Rectal smooth muscle tissue (tissue), 1 donor: ENCODE data around the gene LAMB4.

Experiments used
- H3K27ac ChIP-seq: one replicate; pipeline ENCODE4 v1.7.0; 2013; ENCODE audit warnings: low read depth, low read length, inconsistent platforms
- H3K27me3 ChIP-seq: one replicate; pipeline ENCODE4 v1.7.0; 2013; ENCODE audit warnings: low read length; ENCODE audit not compliant: control insufficient read depth, insufficient read depth
- H3K36me3 ChIP-seq: one replicate; pipeline ENCODE4 v1.7.0; 2013; ENCODE audit warnings: low read length; ENCODE audit not compliant: control insufficient read depth, insufficient read depth
- H3K4me1 ChIP-seq: one replicate; pipeline ENCODE4 v1.7.0; 2013; ENCODE audit warnings: low read length; ENCODE audit not compliant: control insufficient read depth, insufficient read depth
- H3K4me3 ChIP-seq: one replicate; pipeline ENCODE4 v1.7.0; 2013; ENCODE audit warnings: low read length
- H3K9ac ChIP-seq: one replicate; pipeline ENCODE4 v1.7.0; 2013; ENCODE audit warnings: low read length

Gene LAMB4

DNA sequence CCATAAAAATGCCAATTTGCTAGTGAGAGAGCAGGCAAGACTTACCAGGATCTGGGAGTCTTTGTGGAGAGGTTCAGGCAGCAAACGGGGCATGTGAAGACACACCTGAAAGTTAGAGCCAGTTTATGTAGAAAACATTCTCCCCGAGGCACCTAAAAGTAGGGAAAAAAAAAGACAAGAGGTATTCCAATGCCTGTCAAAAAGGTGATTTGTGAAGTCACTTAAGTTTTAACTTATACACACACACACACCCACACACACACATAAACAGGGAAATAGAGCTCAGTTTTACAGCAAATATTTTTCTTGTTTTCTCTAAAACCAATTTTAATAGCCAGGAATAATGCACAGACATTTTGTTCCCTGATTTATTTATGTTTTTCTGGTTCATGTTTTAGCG lies at the start of gene LAMB4:
TSS of gene LAMB4 (minus strand) at position 101 of the 400 bp plus-strand sequence. CDS start 7,197 bp downstream, outside the sequence.
- H3K36me3 ChIP-seq = no peaks in the 10 kb centered on the region
- no peak within 1 kb of the TSS for H3K27ac ChIP-seq
- no peaks in the 10 kb centered on the region for H3K27me3 ChIP-seq
- no peak within 1 kb of the TSS for H3K9ac ChIP-seq
- H3K4me1 ChIP-seq = no peaks in the 10 kb centered on the region
- no peak within 1 kb of the TSS for H3K4me3 ChIP-seq

GRCh38 chr7:108178398-108178797 lies 48.2 kb upstream of the LAMB4 start:
- no peaks in the 10 kb centered on the region for H3K27me3 ChIP-seq
- H3K27ac ChIP-seq = no peak overlapping the region
- no peaks in the 10 kb centered on the region for H3K36me3 ChIP-seq
- H3K4me1 ChIP-seq = no peaks in the 10 kb centered on the region
- H3K4me3 ChIP-seq = no peak overlapping the region
- H3K9ac ChIP-seq = no peak overlapping the region

DNA sequence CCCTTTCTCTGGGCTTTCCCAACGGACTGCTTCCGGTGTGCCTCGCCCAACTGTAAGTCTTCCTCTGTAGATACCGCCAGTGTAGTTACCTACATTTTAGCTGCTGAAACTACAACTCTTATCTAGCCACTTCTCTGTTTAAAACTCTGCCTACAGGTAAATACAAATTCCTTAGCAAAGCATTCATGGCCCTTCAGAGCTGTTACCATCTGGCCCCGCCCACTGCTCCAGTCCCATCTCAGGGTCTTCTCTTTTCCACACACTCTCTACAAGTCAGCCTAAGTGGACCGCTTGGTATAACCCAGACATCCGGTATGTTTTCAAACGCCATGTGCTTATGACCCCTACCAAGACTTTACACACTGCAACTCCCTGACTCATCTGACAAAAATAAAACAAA lies 41.0 kb upstream of the LAMB4 start:
- Histone ChIP-seq H3K36me3 (no peaks in the 10 kb centered on the region), H3K9ac (no peak overlapping the region), H3K4me1 (no peaks in the 10 kb centered on the region), H3K27ac (no peak overlapping the region), H3K27me3 (no peaks in the 10 kb centered on the region), H3K4me3 (no peak overlapping the region)

DNA sequence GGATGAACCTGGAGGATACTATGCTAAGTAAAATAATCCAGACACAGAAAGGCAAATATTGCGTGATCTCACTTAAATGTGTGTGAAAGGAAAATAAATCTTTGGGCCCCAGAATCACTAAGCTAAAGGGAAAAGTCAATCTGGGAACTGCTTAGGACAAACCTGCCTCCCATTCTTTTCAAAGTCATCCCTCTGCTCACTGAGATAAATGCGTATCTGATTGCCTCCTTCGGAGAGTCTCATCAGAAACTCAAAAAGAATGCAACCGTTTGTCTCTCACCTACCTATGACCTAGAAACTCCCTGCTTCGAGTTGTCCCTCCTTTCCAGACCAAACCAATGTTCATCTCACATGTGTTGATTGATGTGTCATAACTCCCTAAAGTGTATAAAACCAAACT lies 40.1 kb upstream of the LAMB4 start:
- no peak overlapping the region for H3K4me3 ChIP-seq
- H3K4me1 ChIP-seq = no peaks in the 10 kb centered on the region
- H3K9ac ChIP-seq = no peak overlapping the region
- H3K27me3 ChIP-seq = no peaks in the 10 kb centered on the region
- no peak overlapping the region for H3K27ac ChIP-seq
- H3K36me3 ChIP-seq = no peaks in the 10 kb centered on the region

- Histone ChIP-seq H3K27ac (no peak overlapping the region), H3K27me3 (no peaks in the 10 kb centered on the region), H3K9ac (no peak overlapping the region), H3K4me3 (no peak overlapping the region), H3K4me1 (no peaks in the 10 kb centered on the region), H3K36me3 (no peaks in the 10 kb centered on the region)
These were observed 37.3 kb upstream of the LAMB4 start for GRCh38 chr7:108167460-108167859.

- no peaks in the 10 kb centered on the region for H3K36me3 ChIP-seq
- no peak overlapping the region for H3K9ac ChIP-seq
- H3K4me3 ChIP-seq = no peak overlapping the region
- H3K27me3 ChIP-seq = no peaks in the 10 kb centered on the region
- H3K4me1 ChIP-seq = no peaks in the 10 kb centered on the region
- H3K27ac ChIP-seq = no peak overlapping the region
These were observed 36.5 kb upstream of the LAMB4 start for GRCh38 chr7:108166687-108167086.

- H3K9ac ChIP-seq = no peak overlapping the region
- no peaks in the 10 kb centered on the region for H3K27me3 ChIP-seq
- H3K4me1 ChIP-seq = no peaks in the 10 kb centered on the region
- no peaks in the 10 kb centered on the region for H3K36me3 ChIP-seq
- H3K4me3 ChIP-seq = no peak overlapping the region
- H3K27ac ChIP-seq = no peak overlapping the region
These were observed 35.6 kb upstream of the LAMB4 start for GRCh38 chr7:108165723-108166122.

- no peaks in the 10 kb centered on the region for H3K27me3 ChIP-seq
- H3K27ac ChIP-seq = no peak overlapping the region
- no peak overlapping the region for H3K4me3 ChIP-seq
- H3K9ac ChIP-seq = no peak overlapping the region
- no peaks in the 10 kb centered on the region for H3K4me1 ChIP-seq
- no peaks in the 10 kb centered on the region for H3K36me3 ChIP-seq
These were observed 34.8 kb upstream of the LAMB4 start for GRCh38 chr7:108164946-108165345.

GRCh38 chr7:108164342-108164741 lies 34.2 kb upstream of the LAMB4 start:
- H3K4me3 ChIP-seq = no peak overlapping the region
- H3K27me3 ChIP-seq = no peaks in the 10 kb centered on the region
- no peak overlapping the region for H3K27ac ChIP-seq
- H3K4me1 ChIP-seq = no peaks in the 10 kb centered on the region
- H3K36me3 ChIP-seq = no peaks in the 10 kb centered on the region
- no peak overlapping the region for H3K9ac ChIP-seq

- Histone ChIP-seq H3K4me3 (no peak overlapping the region), H3K4me1 (no peaks in the 10 kb centered on the region), H3K9ac (no peak overlapping the region), H3K36me3 (no peaks in the 10 kb centered on the region), H3K27ac (no peak overlapping the region), H3K27me3 (no peaks in the 10 kb centered on the region)
These were observed 28.6 kb upstream of the LAMB4 start for GRCh38 chr7:108158776-108159175.

GRCh38 chr7:108157606-108158335 lies 27.6 kb upstream of the LAMB4 start:
- Histone ChIP-seq H3K27me3 (no peaks in the 10 kb centered on the region), H3K4me1 (no peaks in the 10 kb centered on the region), H3K36me3 (no peaks in the 10 kb centered on the region), H3K27ac (no peak overlapping the region), H3K9ac (no peak overlapping the region), H3K4me3 (no peak overlapping the region)

DNA sequence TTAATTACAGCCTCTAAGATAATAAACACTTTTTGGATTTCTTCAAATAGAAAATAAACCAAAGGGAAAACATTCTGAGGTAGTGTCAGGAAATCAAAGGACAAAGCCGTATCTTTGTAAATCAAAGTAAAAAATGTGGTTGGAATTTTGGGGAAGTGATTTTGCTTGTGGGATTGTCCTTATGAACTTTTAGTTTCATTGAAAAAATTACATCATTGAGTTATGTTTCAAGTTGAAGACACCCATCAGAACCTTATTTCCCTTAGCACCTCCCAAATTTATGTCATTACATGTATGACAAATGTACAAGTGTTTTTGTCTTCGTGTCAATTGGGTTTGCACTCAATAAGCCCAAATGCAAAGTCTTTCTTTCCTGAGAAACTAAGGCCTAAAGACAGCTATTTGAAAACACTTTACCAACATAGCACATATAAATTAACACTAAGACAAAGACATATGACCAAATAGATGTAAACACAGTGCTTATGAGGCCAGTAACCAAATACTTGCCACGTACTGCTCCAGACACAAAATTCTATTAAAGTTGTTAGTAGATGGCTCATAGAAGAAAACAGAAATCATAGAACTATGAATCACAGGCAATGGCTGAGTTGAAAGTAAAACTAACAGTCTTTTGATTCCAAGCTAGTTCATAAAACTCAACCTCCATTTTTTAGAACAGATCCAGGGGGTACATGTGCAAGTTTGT lies 26.9 kb upstream of the LAMB4 start:
- Histone ChIP-seq H3K4me1 (no peaks in the 10 kb centered on the region), H3K9ac (no peak overlapping the region), H3K27ac (no peak overlapping the region), H3K4me3 (no peak overlapping the region), H3K27me3 (no peaks in the 10 kb centered on the region), H3K36me3 (no peaks in the 10 kb centered on the region)

DNA sequence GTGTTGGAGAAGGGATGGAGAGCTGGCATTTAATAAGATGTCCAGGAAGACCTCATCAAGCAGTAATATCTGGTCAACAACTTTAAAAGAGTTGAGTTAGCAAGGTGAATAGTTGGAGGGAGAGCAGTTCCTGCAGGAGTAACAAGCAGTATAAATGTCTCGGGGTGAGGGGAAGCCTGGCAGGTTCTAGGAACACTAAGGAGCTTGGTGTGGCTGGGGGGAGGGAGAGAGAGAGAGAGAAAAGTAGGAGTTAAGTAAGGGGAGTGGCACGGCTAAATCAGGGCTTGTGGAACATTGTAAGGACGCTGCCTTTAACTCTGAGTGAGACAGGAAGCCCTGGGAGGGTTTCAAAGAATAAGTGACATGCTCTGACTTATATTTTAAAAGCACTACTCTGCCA lies 22.0 kb upstream of the LAMB4 start:
- Histone ChIP-seq H3K4me1 (peaks cover 2% of the 10 kb centered on the region), H3K27ac (no peak overlapping the region), H3K9ac (no peak overlapping the region), H3K36me3 (no peaks in the 10 kb centered on the region), H3K27me3 (no peaks in the 10 kb centered on the region), H3K4me3 (no peak overlapping the region)
